NCI-H2196 (cell line): ENCODE measurements around the gene NPAS3.

ENCODE experiments used
- DNase-seq: peaks from one replicate; lab custom pipeline; 2025; ENCODE audit not compliant: unreplicated experiment; lab: John Stamatoyannopoulos, UW

Gene NPAS3

GRCh38 chr14:33542338-33543287 is 603.9 kb downstream of the NPAS3 start:
- peak; percentile 31 for DNase-seq

GRCh38 chr14:33545696-33546095 is 607.0 kb downstream of the NPAS3 start:
- no peak for DNase-seq

- no peak for DNase-seq
These were observed 609.9 kb downstream of the NPAS3 start for GRCh38 chr14:33548606-33549005.

GRCh38 chr14:33551963-33552362 is 613.3 kb downstream of the NPAS3 start:
- no peak for DNase-seq

- DNase-seq = no peak
These were observed 615.1 kb downstream of the NPAS3 start for GRCh38 chr14:33553706-33554278.

- no peak for DNase-seq
These were observed 616.3 kb downstream of the NPAS3 start for GRCh38 chr14:33554988-33555387.

GRCh38 chr14:33555710-33556350 is 617.2 kb downstream of the NPAS3 start:
- DNase-seq = no peak

GRCh38 chr14:33556382-33557121 is 617.9 kb downstream of the NPAS3 start:
- no peak for DNase-seq

- DNase-seq = no peak
These were observed 622.2 kb downstream of the NPAS3 start for GRCh38 chr14:33560718-33561431.

- DNase-seq = no peak
These were observed 623.0 kb downstream of the NPAS3 start for GRCh38 chr14:33561488-33562175.

- no peak for DNase-seq
These were observed 624.7 kb downstream of the NPAS3 start for GRCh38 chr14:33563191-33563900.

- no peak for DNase-seq
These were observed 625.2 kb downstream of the NPAS3 start for GRCh38 chr14:33563901-33564197.

GRCh38 chr14:33564774-33565630 is 626.3 kb downstream of the NPAS3 start:
- peak; percentile 32 for DNase-seq

- no peak for DNase-seq
These were observed 627.4 kb downstream of the NPAS3 start for GRCh38 chr14:33566082-33566481.

- peak; percentile 25 for DNase-seq
These were observed 628.5 kb downstream of the NPAS3 start for GRCh38 chr14:33567023-33567728.

GRCh38 chr14:33567731-33568130 is 629.1 kb downstream of the NPAS3 start:
- no peak for DNase-seq

GRCh38 chr14:33568935-33569579 is 630.4 kb downstream of the NPAS3 start:
- DNase-seq = no peak
